Fibroblast of villous mesenchyme (primary cell): ENCODE data around the gene VPREB3. TPM values are rescaled to one million over a fixed set of nuclear protein-coding genes. Genes with fewer than 3 reads are reported as not detected.
A peak's percentile ranks its signal among the peaks of the same experiment; 100 is the strongest.

Experiments
- DNase-seq: peaks from one replicate; pipeline ENCODE4 v3.0.0-alpha.2; 2010; ENCODE audit warnings: low read depth
- H3K4me3 ChIP-seq: 2 replicates; pipeline ENCODE4 v1.5.1; 2011; ENCODE audit warnings: low read depth, mild to moderate bottlenecking, low read length
- total RNA-seq: library from RNA; depleted of rRNA; stranded (reverse); fragments of >200 nt; gene quantifications from 2 replicates; pipeline ENCODE4 v1.2.3, GENCODE V29; 2012
- TF ChIP-seq, protein P1 (sequence below): IDR thresholded peaks from 2 replicates; pipeline ENCODE4 v1.5.1; 2012; ENCODE audit warnings: low read depth, mild to moderate bottlenecking, low read length; ENCODE audit not compliant: insufficient read depth

VPREB3 gene
- total RNA-seq, 1 donor: not detected

DNA sequence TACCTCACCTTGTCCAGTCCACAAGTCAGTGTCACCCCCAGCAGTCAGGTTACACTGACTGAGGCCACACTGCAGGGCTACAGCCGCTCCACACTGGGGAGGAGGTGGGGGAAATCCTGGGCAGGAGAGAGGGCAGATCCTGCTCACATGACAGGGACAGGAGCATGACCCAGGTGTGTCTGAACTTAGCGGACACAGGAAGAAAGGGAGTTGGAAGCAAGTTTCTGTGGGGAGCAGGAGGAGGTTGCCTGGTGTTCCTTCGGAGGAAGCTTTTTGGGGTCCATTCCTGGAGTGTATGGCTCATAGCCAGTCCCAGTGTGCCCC lies 24.3 kb upstream of the VPREB3 start:
- TF ChIP-seq, protein P1, sequence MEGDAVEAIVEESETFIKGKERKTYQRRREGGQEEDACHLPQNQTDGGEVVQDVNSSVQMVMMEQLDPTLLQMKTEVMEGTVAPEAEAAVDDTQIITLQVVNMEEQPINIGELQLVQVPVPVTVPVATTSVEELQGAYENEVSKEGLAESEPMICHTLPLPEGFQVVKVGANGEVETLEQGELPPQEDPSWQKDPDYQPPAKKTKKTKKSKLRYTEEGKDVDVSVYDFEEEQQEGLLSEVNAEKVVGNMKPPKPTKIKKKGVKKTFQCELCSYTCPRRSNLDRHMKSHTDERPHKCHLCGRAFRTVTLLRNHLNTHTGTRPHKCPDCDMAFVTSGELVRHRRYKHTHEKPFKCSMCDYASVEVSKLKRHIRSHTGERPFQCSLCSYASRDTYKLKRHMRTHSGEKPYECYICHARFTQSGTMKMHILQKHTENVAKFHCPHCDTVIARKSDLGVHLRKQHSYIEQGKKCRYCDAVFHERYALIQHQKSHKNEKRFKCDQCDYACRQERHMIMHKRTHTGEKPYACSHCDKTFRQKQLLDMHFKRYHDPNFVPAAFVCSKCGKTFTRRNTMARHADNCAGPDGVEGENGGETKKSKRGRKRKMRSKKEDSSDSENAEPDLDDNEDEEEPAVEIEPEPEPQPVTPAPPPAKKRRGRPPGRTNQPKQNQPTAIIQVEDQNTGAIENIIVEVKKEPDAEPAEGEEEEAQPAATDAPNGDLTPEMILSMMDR: no peak
- H3K4me3 ChIP-seq: no peak overlapping the region
- no peak for DNase-seq

DNA sequence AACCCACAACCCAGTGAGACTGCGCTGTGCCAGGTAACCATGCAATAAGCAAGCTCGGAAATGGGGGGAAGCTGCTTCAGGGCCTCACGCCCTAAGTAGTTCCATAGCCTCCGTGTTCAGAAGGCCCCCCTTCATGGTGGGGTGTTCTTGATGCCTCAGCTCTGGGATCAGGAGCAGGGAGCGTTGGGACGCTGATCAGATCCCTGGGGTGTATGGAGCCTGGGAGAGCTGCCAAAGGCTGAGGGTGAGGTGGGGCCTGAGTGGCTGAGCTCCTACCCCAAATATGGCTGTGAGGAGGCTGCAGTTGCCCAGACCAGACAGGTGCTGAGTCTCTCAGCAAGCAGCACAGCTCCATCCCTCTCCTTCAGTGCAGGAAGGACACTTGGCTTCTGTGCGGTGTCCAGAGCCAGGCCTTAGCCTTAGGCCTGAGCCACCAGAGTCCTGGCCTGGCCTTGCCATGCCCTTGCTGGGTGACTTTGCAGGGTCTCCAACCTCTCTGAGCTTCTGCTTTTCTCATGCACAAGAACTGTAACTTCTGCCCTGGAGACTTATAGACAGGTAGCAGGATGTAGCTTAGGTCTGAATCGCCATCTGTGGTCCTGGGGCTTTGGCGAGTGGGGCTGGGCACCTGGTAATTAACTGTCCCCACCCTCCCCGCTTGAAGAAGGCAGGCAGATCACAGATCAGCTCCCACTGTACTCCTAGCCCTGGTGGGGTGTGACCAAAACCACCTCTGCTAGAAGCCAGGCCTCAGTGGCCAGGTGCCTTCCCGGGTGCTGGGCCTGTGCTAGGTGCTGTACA lies 23.8 kb upstream of the VPREB3 start:
- TF ChIP-seq, protein P1: no peak
- no peak overlapping the region for H3K4me3 ChIP-seq
- DNase-seq: no peak

DNA sequence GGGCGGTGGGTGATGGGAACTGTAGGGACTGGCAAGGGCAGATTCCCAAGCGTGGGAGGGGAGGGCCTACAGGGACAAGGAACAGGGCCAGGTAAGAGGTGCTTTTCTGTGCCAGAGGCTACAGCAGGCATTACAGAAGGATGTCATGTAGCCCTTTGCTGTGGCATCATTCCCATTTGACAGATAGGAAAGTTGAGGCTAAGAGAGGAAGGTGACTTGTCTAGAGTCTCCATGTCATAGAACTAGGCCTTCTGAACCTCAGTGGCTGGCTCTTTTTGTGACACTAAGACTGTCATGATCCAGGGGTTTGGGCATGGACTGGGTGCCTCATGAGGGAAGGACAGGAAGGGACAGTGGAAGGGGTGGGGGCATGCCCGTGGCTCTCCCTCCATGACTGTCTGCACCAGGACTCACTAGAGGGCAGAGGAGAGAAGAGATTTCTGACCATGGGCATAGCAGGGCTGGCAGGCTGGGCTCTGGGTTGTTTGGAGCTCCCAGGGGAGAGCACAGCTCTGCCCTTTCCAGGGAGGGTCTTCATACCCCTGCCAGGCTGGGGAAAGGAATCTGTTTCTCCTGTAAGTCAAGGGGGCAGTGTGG lies 21.7 kb upstream of the VPREB3 start:
- no peak overlapping the region for H3K4me3 ChIP-seq
- DNase-seq: no peak
- TF ChIP-seq, protein P1: no peak

DNA sequence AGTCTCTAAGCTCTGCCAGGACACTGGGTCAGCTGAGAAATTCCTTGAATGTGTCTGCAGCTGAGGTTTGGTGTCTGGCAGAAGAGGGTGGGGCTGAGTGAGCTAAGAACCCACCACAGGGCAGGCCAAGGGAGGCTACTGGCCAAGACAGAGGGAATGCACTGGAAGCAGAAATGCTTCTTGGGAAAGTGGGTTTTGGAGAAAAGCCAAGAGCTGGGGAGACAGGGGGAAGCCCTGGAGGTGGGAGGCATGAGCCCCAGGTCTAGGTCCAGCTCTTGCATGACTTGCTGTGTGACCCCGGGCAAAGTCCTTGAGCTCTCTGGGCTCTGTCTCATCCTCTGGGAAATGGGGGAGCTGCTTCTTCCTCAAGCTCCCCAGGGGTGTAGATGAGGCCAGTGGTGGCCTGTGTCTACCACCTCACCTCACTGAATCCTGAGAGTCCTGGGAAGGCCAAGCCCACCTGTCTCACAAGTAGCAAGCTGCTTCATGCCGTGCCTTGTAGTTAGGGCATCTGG lies 20.8 kb upstream of the VPREB3 start:
- TF ChIP-seq, protein P1: no peak
- peak; percentile 86 for DNase-seq
- no peak overlapping the region for H3K4me3 ChIP-seq

DNA sequence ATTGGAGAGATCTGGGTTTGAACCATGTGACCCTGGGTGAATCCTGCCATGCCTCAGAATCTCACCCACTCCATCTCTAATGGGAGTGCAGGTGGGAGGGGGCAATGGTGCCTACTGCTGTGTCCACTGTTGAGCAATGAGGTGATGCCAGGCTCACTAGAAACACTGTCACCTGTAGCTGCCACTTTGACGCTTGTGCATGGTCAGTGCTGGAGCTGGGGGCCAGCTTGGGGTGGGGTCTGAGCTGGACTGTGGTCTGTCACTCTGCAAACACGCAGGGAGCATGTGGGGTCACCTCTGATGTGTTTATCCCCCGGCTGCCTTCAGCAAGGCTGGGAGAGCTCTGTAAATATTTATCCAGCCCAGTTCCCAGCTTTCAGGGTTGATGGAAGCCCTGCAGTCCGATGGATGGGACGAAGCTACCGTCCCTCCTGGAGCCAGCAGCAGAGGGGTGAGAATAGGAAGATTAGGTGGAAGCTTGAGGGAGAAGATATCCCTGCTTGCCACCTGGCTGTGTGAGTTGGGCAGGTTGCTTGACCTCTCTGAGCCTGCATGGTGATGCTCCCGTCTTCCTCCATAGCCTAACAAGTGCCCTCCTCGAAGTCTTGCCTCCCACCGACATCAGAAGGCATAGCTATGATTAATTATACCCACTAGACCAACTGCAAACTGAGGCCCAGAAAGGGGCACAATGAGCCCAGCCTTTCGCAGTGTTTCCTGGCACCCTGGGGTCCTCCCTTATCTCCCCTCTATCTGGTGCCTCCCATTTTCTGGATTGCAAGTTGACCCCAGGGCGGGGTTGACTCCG lies 20.1 kb upstream of the VPREB3 start:
- TF ChIP-seq, protein P1: no peak
- DNase-seq: no peak
- H3K4me3 ChIP-seq: peak overlapping the region; percentile 54

DNA sequence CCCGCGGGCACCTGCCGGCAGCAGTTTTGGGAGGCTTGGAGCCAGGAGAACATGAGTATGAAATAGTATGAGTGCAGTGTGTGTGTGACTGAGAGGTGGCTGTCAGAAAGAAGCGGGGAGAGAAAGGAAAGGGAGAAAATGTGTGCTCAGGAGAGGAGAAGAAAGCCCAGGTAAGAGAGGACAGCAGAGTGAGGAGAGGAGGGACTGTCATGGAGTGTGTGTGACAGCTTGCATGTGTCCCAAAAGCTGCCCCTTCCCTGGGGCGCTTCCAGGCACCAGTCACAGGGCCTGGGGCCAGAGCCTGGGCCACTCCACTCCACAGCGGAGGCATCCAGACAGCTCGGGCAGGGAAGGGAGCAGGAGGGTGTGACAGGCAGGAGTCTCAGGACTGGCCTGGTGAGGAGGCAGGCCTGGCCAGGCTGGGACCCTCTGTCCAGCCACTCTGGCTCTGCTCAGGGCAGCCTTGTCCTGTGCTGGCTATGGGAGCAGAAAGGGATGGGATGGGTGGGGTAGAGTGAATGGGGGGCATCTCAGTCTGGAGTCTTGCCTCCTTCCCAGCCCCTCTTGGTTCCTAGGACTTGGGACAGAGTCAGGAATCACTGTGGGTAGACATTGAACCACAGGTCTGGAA lies 19.4 kb upstream of the VPREB3 start:
- TF ChIP-seq, protein P1: no peak
- DNase-seq: no peak
- peak overlapping the region; percentile 54 for H3K4me3 ChIP-seq
